HS-5 (cell line): Measurements from ENCODE around the gene FAIM2.

Experiments used
- DNase-seq: peaks from one replicate; pipeline ENCODE4 v3.0.0-alpha.2; 2012; ENCODE audit warnings: low read depth

FAIM2 gene

DNA sequence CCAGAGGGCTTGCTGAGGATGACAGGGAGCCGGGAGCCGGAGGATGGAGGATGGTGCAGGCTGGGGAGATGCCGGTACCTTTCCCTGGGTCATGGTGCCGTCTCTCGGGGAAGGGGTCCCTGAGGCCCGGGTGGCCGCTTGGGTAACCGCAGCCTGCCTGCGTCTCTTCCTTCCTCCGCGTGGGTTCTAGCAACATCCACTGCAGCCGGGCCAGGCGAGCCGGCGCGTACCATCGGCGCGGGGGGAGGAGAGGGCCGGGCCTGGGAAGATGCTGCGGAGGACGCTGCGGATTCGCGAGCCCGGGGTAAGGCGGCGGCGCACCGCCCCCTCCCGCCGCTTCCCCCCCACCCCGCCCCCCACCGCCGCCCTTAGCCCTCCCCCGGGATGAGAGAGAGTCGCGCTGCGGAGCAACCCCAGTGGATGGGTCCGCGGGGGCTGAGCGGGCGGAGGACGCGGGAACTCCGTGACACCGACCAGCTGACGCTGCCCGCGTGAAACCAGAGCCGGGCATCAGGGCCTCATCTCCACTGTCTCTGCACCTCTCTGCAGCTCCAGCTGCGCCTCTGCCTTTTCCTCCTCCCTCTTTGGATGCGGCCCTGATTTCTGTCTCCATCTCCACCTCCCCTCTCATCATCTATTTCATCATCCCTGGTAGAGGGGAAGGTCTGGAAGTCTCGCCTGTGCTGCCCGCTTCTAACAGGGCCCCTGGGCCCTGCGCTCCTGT lies at the start of gene FAIM2:
FAIM2 (minus strand) TSS at position 201 of the 724 bp plus-strand sequence; CDS start at position 93, 108 bp downstream.
- DNase-seq, result no peak

DNA sequence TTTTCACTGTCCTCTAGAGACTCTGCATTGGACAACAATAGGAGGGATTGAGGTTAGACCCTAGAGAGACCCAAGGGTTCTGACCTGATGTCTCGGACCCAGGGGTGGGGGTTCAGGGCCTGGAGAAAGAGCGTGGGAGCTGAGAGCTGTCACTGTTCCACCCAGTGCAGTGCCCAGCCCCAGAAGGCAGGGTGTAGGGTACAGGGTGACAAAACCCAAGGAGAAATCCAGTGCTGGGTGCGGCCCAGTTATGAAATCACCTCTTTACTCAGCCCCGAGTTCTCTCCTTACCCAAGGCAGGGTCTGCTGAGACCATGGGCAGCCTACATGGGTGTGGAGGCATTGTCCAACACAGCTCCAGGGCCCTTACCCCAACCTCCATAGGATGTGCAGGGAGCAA lies 49.5 kb upstream of the FAIM2 start:
- DNase-seq, result no peak

DNA sequence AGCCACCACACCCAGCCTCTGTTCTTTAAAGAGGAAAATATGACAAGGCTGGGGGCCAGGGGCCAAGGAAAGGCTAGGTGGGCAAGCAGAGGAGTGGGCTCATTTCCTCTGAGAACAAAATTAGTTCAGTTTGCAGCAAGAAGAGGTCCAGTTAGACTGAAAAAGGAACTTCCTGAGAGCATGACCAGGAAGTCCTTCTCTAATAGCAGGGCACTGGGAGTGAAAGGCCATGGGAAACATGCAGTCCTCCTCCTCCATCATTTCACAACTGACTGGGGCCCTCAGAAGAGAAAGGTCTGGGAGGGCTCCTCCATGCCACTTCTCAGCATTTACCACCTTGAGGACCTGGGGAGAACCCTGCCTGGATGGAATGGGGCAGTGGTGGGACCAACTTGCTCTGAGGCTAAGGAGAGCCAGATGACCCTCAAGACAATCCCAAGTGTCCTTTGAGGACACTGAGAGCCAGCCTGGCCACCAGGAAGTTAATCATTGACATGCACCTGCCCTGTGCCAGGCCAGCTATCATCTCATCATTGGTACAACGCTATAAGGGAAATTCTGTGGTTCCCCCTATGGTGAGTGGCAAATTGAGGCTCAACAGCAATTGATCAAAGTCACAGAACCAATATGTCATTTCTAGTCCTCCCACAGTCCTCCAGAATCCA lies 48.8 kb upstream of the FAIM2 start:
- no peak for DNase-seq

DNA sequence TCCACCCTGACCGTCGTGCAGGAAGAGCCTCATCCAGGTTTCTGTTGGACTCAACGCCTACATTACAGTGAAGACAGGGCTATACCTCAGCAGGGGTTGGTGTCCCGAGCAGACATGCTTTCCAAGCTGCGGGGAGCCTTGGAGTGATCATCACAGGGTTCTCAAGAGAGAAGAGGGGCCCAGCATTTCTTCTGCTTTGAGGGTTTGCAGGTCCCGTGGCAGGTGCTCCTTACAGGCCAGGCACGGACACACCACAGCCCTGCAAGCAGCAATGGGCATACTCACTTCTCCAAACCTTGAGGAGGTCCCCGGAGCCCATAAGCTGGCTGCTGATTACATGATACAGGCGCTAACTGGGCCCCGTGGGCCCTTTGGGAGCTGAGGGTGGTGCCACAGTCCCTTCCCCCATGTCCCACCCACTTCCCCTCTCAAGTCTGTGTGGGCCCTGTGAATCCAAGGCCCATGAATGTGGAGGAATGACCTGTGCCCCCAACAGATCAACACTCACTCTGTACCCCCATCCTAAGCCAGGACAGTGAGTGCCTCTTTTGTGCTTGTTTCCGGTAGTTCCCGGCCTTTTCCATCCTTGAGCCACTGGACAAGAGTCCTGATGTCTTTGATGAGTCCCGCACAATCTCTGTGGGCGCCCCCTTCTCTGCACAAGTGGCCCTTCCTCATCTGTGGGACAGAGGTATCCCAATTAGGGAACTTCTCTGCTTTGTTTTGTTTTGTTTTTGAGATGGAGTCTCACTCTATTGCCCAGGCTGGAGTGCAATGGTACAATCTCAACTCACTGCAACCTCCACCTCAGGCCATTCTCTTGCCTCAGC lies 47.9 kb upstream of the FAIM2 start:
- no peak for DNase-seq

DNA sequence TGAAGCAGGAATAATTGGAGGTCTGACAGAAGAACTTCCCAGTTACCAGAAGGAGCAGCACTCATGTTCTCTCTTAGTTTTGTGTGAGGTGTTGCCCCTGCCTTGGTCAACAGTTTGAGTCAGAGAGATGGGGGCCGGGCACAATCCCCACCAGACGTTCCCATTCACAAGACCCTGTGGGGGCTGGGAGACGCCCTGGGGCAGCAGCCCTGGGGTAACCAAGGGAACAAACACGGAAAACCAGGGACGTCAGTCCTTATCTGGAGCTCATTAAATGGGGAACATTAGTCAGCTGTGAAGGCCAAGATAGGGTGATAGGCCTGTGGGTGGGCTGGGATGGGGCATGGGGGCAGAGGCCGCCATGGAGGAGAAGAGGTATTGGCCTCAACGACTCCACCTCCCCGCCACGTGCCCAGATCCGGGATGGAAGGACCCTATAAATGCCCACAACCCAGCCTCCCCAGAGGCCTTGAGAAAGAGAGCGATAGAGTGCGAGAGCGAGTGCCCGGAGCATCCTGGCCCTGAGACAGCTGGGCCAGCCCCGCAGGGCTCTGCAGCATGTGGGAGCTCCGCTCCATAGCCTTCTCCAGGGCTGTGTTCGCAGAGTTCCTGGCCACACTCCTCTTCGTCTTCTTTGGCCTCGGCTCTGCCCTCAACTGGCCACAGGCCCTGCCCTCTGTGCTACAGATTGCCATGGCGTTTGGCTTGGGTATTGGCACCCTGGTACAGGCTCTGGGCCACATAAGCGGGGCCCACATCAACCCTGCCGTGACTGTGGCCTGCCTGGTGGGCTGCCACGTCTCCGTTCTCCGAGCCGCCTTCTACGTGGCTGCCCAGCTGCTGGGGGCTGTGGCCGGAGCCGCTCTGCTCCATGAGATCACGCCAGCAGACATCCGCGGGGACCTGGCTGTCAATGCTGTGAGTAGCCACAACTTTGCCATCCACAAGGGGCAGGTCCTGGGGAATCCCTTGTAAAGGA lies 46.9 kb upstream of the FAIM2 start, which contains the start of gene AQP2:
AQP2 (plus strand) TSS at position 465 of the 979 bp plus-strand sequence; CDS start at position 559, 94 bp downstream.
- no peak for DNase-seq

DNA sequence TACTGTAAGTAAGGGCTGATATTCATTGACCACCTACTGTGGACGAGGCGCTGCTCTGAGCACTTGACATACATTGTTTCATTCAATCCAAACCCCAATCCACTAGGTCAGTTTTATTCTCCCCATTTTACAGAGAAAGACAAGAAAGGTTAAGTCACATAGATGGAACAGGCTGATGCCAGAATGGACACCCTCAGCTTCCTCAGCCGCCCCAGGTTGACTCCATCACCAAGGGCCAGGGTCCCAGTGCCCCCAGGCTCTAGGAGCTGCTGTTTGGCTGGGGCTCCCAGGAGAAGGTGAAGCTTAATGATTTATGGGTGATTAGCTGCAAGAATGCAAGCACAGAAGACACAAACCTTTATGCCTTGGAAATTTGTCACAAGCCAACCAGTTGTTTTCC lies 46.2 kb upstream of the FAIM2 start:
- no peak for DNase-seq

DNA sequence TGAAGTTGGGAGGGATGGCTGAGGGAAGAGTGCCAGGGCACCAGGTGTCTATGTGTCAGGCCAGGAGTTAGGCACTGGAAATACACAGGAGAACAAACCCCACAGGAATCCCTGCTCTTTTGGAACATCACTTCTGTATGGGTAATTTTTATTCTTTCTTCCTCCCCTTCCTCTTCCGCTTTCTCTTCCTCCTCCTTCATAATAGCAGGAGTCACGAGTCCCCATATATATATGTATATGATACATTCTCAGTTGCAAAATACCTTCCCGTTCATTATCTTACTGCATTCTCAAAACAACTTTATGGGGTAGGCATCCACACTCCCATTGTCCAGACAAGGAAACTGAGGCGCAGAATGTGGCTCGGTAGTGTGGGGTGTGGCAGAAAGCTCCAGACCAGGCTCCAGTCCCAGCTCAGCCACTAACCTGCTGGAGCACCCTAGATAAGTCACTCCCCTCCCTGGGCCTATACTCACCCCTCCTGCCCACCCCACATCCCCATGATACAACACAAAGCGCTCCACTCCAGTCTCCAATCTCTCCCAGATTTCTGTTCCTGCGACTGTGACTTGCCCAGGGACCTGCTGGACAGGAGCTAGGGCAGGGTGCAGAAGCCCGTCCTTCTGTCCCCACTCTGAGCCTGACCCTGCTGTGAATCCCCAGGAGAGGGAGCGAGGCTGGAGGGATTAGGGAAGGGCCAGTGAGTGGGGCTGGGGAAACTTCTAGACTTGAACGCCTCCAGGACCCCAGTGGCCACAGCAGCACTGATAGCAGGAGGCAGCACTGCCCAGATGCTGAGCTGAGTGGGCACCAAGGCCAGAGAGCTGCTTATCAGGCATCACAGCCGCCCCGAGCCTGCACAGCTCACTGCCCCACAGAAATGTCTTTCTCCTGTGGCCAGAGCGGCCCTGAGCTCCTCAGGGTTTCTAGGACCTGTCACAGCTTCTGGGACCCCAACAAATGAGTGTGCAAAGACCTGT lies 45.5 kb upstream of the FAIM2 start:
- DNase-seq, result no peak

DNA sequence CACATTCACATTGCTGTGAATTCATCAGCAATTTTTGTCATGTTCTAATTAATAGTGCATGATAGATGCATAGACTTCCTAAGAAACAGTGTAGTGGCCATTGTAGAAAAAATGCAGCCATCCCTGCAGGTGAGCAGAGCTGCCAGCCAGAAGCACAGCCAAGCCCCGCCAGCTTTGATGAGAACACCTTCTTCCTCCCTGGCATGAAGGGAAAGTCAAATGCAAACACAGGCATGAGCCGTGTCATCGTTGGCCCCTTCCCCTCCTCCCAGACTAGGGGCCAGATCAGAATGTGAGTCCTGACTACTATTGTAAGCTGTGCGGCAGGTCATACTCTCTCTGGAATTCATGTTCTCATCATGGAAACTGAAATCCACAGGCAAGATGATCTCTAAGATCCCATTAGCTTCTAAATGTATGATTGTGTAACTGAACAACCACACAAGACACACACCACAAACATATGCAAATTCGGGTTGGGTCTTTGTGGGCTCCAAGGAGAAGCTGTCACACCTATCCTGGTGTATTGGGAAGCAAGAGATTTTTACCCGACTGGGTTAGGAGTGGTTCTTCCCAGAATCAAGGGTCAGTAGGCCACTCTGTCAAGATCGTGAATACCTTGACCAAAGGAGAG lies 44.0 kb upstream of the FAIM2 start:
- no peak for DNase-seq

DNA sequence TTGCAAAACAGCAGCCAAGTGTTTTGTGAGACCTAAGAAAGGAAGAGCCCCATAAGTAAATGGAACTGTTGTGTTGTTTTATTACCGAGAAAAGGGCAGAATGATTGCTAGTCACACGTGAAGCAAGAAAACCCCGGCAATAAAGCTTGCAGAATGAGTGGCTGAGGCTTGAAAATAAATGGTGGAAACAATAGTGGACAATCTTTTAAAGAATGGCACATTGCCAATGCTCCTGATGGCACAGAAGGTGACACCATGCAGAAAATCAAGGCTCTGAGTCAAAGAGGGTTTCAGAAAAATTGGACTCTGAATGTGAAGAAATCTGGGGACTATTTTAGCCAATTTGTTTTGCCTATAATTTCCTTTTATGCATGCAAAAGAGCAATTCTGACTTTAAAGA lies 42.8 kb upstream of the FAIM2 start:
- no peak for DNase-seq

DNA sequence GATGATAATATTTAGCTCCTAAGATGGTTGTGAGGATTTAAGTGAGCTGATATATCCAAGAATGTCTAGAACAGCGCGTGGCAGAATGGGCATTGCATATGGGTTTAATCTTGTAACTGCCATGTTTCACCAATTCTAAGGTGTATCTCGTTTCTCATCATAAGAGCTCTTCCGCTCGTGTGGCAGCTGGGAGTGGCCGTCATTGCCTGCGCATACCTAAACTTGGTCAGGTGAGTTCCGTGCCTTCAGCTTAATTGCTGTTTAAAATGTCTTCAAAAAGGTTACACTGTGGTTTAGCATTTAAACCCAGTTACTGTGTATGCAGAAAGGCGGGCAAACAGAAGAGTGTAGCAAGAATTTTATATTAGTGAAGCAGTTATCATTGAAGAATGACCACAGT lies 42.4 kb upstream of the FAIM2 start:
- DNase-seq, result no peak

DNA sequence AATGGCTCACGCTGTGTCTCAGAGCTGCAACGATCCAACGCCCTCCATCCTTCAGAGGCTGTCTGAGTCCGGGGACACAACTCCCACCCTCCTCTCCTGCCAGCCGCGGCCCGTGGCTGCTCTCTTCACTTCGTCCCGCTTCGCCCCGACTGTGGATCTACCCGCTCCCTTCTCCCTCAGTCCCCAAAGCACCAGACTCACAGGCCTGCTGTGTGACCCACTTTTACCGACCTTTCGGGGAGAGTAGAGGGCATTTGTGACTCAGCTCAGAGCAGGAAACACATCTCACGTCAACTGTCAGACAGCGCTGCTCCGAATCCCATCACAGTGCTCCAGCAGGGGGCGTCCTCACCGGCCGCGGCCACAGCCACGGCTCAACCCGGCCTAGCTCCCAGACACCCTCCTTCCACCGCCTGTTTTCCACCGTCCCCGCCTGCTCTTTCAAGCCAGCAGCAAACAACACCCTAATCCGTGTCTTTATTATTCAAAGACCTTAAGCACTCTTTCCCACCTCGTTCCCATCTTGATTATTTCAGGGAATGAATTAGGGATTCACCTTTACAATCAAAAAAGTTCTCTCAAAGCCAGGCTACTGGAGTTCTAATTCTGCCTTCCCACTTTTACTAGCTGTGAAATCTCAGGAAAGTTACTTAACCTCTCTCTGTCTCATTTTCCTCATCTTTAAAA lies 41.8 kb upstream of the FAIM2 start:
- DNase-seq, result no peak

DNA sequence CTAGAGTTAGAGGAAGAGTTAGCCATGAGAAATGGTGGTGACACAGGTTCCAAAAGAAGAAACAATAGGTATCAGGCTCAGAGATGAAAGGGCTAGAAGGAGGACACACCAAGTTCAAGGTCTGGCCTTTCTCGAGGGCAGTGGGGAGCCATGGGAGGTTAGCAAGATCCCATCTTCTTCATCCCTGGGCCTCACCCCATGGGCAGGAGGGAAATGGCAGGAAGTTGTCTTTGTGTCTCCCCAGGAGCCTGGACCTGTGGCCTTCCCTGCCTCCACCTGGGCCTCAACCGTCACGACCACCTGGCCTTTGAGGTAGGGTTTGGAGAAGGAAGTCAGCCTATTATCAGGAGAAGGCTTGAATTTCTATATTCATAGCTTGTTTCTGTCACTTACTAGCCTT lies 41.0 kb upstream of the FAIM2 start:
- DNase-seq, result no peak

DNA sequence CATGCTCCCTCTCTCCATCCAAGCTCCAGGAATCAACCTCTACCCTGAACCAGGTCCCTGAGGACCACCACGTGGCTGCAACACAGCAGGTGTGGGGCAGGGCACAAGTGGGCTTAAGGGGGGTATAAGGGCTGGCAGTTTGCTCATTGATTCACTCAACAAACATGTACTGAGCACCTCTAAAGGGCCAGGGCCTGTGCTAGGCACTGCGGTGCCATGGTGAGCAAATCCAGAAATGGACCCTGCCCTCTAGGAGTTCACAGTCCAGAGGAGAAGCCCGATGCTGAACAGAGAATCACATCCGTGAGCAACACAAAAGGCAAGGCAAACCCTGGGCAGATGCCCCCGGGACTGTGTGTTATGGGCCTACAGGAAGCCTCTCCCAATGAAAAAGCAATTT lies 40.3 kb upstream of the FAIM2 start:
- DNase-seq, result no peak

DNA sequence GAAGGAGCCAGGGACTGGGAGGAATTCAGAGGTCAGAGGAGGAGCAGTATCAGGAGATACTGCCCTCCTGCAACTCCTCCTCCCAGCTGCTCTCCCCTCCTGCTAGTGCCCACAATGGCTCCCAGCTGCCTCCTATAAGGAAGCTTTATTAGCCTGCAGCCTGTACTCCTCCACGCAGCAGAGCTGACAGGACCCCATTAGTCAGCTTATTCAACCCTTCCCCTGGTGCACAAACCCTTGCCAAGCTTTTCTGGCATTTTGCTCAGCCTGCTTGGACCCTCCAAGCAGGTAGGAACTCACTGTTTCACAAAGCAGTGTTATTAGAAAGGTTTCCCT lies 39.9 kb upstream of the FAIM2 start:
- no peak for DNase-seq

DNA sequence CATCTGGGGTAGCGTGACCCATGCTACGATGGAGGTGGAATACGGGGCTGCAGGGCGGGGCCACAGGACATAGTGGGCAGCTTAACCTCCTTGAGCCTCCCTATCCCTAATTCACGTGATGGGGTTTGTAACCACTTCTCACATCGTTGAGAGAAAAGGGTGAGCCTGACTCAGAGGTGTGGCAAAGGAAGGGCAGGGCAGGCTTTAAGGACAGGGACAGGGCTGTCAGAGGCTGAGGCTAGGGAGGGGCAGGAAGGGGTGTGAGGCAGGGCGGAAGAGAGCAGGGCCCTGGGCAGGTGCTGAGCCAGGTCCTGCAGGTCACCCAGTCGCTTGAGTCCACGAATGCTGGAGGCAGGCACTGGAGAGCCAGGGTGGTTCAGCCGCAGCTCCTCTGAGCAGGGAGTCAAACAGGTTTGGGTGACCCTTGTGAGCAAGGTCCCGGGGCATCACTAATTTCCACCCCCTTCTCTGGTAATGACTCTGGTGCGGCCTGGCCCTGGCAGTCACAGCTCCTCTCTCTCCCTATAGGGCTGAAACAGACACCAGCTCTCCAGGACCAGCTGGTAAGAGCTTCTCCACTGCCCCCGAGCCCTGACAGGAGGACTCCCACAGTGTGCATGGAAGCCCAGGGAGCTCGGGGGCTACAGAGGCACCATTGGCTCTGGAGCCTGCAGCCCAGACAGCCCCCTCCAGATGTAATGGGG lies 39.4 kb upstream of the FAIM2 start:
- DNase-seq, result no peak

DNA sequence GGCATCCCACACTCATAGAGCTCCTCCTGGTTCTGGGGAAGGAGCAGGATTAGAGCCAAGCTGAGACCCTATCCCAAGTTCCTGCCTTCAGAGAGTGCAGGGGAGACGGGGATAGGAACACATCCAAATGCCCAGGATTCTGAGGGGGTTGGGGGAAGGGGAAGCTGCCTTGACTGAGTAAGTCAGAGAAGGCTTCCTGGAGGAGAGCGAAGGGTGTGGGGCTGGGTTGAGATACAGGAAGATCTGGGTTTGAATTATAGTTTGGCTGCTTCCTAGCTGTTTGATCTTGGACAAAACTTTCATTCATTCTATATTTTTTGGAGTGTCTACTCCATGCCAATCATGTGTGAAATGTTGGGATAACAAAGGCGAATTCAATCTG lies 38.8 kb upstream of the FAIM2 start:
- DNase-seq, result no peak

DNA sequence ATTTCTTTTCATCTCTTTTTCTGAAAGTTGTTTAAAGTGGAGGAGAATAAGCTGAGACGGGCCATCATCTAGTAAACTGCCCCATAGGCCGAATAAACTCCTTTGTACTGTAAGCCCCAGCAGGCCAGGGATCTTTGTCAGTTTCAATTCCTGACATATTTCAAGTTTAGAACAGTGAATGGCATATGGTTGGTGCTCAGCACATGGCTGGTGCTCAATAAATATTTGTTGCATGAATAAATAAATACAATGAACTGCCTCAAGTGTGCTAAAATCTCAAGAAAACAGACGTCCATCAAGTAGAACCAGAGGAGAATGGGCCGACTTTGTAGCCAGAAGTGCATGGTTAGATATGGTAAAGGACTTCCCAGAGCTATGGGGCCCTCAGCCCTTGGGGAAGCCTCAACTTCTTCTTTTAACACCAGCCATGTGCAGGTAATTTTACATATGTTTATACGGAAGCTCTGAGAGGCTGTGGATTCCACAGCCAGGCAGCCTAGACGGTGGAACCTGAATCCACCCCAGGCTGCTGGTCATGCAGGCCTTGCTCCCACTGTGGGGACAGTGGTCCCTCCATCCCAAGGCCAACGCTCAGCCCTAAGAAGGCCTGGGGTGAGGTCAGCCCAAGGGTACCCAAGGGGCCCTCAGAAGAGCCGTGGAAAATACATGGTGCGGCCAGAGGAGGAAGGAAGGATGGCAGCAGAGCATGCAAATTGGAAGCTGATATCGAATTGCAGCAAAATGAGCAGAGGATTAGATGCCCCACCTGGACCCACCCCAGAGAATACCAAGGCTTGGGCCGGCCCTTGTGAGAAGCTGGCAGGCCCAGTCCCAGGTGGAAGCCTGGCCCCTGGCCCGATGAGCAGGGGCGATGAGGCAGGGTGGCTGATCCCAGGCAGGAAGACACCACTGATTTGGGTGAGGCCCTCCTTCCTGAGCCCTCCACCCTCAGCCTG lies 38.1 kb upstream of the FAIM2 start:
- DNase-seq, result no peak

DNA sequence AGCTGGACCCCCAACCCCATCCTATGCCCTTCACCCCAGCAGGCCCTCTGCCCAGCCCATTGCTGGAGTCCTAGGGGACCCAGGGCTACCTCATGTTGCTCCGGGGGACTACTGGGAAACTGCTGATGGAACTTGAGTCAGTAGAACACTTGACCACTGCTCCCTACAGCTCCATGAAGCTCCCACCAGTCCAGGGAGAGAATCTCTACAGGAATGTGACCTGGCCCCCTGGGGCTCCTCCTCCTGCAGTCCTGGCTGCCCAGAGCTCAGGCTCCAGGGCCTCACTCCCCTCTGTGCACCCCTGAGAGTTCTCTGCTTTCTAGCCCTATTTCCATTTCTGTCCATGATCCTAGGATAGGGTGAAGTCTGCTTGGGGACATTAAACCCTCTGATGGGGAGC lies 36.0 kb upstream of the FAIM2 start:
- DNase-seq, result no peak
